Measurements from ENCODE around the gene CENPX. TPM values are rescaled to one million over a fixed set of nuclear protein-coding genes. Genes with fewer than 3 reads are reported as not detected.

Gene CENPX
- total RNA-seq, 1 donor = 30.7 TPM

DNA sequence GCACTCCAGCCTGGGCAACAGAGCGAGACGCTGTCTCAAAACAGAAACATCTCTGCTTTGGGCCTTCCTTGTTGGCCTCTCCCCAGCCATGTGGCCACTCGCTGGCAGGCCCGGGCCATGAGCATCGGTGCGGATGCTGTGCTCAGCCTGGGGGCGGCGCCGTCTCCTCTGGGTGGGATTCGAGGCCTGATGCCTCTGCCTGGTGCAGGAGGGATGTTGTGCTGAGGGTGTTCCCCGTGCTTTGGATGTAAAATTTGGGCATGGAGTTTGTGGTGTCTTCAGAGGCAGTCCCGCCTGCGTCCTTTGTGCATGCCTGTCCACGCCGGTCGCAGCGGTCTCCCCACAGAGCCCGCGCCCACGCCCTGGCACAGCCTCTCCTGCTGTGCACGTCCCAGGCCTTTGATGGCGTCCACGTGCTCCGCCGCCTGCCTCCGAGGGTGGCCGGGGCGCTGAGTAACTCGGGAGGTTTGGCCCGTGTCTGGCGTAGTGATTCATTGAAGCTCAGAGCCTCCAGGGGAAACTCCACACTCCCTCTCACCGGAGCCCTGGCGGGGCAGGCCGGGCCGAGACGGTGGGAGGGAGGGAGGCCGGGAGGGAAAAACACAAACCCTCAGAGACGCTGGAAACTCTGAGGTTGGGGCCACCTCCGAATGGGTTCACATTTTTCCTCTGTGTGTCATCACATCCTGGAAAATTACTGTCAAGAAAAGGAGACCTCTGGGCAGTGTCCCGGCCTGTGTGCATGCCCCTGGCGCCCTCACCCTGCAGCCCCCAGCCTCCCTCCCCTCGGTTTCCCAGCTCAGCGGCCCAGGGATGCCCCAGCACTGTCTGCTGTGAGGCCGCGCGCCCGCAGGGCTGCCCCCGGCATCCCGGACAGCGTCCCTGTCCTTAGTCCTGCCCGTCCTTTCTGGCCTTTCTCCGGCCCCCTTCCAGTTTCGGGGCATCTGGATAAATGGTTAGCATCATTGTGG is 19.0 kb downstream of the CENPX start:
- no peak overlapping the region for H3K4me3 ChIP-seq (ENCODE audit: low read depth, low read length)
- DNase-seq (ENCODE audit: low read depth) = peak; percentile 95
- no peak for TF ChIP-seq CTCF (IDR thresholded peaks at IDR 0.05; ENCODE audit: insufficient read depth, low read depth, low read length)

- H3K4me3 ChIP-seq (ENCODE audit: low read depth, low read length) = no peak overlapping the region
- no peak for TF ChIP-seq CTCF (IDR thresholded peaks at IDR 0.05; ENCODE audit: insufficient read depth, low read depth, low read length)
- DNase-seq (ENCODE audit: low read depth) = no peak
Observed at GRCh38 chr17:82001571-82002056, 21.1 kb downstream of the CENPX start.

DNA sequence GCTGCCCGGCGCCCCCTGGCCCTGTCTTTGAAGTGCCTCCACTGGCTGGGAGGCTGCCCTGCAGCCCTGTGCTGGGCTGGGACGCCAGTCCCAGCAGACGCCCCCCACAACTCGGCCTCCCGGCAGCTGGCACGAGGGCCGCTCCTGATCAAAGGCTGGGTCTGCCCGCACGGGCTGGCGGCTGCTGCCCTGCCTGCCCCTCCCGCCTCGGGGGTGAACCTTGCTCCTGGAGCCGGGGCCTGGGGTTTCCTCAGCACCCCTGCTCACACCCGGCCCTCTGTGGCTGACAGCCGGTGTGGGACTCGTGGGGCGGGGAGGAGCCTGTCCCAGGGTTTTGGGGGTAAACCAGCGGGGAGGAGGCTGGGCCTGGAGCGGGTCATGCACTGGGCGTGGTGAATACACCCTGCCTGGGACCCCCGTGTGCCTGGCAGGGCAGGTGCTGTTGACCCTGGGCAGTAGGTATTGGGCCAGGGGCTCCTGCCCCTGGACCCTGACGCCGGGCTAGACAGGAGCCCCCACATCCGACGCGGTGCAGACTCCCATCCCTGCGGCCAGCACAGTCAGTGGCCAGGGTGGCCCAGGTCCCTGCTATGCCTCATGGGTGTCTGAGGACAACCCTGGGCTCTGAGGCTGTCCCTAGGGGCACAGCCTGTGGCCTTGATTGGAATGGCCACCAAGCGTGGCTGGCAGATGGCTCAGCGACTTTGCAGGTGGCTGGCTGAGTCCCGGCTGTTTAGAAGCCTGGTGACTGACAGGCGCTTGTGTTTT is 21.7 kb downstream of the CENPX start:
- no peak for DNase-seq (ENCODE audit: low read depth)
- no peak for TF ChIP-seq CTCF (IDR thresholded peaks at IDR 0.05; ENCODE audit: insufficient read depth, low read depth, low read length)
- H3K4me3 ChIP-seq (ENCODE audit: low read depth, low read length) = no peak overlapping the region

- no peak overlapping the region for H3K4me3 ChIP-seq (ENCODE audit: low read depth, low read length)
- TF ChIP-seq CTCF (IDR thresholded peaks at IDR 0.05; ENCODE audit: insufficient read depth, low read depth, low read length) = no peak
- no peak for DNase-seq (ENCODE audit: low read depth)
Observed at GRCh38 chr17:81999976-82000802, 22.5 kb downstream of the CENPX start.

- no peak overlapping the region for H3K4me3 ChIP-seq (ENCODE audit: low read depth, low read length)
- no peak for DNase-seq (ENCODE audit: low read depth)
- TF ChIP-seq CTCF (IDR thresholded peaks at IDR 0.05; ENCODE audit: insufficient read depth, low read depth, low read length) = no peak
Observed at GRCh38 chr17:81999587-81999975, 23.1 kb downstream of the CENPX start.

All from fibroblast of villous mesenchyme (primary cell).